ENCODE results near the gene DPH5. TPM values are rescaled to one million over a fixed set of nuclear protein-coding genes. Genes with fewer than 3 reads are reported as not detected.
"Not testable (repeated sequence)": the region's sequence is repeated elsewhere in the genome, so short reads cannot be mapped to it uniquely, and the experiment has no call there.

DPH5 gene
- total RNA-seq, 1 experiment from 2014 or later, result 76.8 TPM

DNA sequence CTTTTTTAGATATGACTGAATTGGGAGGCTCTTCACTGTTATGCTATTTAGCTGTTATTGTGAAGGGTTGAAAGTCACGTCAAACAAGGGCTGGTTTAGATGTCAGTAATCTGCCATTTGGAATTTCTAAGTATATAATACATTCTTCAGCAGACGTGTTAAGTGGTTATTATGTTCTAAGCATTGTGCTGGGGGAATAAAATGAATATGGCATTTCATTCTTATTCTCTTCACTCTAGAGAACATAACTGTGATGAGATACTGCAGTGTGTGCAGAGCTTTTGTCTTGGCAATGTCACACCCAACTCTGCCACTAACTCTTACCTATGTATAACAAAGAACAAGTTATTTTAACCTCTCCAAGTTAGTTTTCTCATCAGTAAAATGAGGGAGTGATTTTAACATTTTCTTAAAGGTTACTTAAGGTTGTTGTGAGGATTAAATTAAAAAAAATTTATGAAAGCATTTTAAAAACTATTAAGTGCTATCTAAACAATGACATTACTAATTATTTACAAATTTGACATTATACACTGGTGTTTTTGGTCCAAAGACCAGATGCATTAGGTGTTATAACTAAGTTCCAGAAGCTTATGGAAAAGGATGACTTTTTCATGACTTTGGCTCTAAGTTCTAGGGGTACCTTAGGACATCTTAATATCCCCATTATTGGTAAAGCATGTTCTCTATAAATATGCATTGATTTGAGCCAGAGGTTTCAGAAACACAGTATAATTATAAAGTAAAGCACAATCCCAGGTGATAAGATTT is 71.4 kb downstream of the DPH5 start:
- H3K27ac Mint-ChIP-seq (ENCODE audit: low read depth, unreplicated experiment), result no peak overlapping the region
- POLR2A ChIA-PET, result interaction anchor here (1.0 to 1.7 kb wide), 2 partner anchors 50 to 70 kb away, joined by 4 read pairs; no protein-coding TSS in a partner anchor
- H3K4me3 Mint-ChIP-seq (ENCODE audit: unreplicated experiment), result no peak overlapping the region
- peaks cover 8% of the 10 kb centered on the region for H3K4me1 Mint-ChIP-seq (ENCODE audit: insufficient read depth, unreplicated experiment)
- DNase-seq (ENCODE audit: unreplicated experiment), result no peak
- CTCF ChIA-PET, result interaction anchor here (0.5 to 1.3 kb wide), 3 partner anchors 13 to 335 kb away, joined by 3 to 6 read pairs (median 3); no protein-coding TSS in a partner anchor
- peaks cover 29% of the 10 kb centered on the region for H3K36me3 Mint-ChIP-seq (ENCODE audit: insufficient read depth, unreplicated experiment)
- no peaks in the 10 kb centered on the region for H3K27me3 Mint-ChIP-seq (ENCODE audit: insufficient read depth, unreplicated experiment)
- intact Hi-C loops (cut with micrococcal nuclease), result no loop called here
- no TSS peak for BruUV-seq (replicated peaks)
- no peaks in the 10 kb centered on the region for H3K9me3 Mint-ChIP-seq (ENCODE audit: unreplicated experiment)
- TF ChIP-seq, protein P1, sequence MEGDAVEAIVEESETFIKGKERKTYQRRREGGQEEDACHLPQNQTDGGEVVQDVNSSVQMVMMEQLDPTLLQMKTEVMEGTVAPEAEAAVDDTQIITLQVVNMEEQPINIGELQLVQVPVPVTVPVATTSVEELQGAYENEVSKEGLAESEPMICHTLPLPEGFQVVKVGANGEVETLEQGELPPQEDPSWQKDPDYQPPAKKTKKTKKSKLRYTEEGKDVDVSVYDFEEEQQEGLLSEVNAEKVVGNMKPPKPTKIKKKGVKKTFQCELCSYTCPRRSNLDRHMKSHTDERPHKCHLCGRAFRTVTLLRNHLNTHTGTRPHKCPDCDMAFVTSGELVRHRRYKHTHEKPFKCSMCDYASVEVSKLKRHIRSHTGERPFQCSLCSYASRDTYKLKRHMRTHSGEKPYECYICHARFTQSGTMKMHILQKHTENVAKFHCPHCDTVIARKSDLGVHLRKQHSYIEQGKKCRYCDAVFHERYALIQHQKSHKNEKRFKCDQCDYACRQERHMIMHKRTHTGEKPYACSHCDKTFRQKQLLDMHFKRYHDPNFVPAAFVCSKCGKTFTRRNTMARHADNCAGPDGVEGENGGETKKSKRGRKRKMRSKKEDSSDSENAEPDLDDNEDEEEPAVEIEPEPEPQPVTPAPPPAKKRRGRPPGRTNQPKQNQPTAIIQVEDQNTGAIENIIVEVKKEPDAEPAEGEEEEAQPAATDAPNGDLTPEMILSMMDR (IDR thresholded peaks at IDR 0.05; ENCODE audit: unreplicated experiment), result no peak

DNA sequence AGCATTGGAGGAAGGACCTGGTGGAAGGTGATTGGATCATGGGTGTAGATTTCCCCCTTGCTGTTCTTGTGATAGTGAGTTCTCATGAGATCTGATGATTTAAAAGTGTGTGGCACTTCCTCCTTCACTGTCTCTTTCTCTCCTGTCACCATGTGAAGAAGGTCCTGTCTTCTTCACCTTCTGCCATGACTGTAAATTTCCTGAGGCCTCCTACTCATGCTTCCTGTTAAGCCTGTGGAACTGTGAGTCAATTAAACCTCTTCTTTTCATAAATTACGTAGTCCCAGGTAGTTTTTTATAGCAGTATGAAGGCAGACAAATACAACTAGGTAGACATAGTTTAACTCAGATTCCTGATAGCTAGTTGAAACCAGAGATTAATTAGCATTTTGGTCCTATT is 72.6 kb downstream of the DPH5 start:
- BruUV-seq (replicated peaks); H3K9me3 Mint-ChIP-seq (ENCODE audit: unreplicated experiment); H3K27me3 Mint-ChIP-seq (ENCODE audit: insufficient read depth, unreplicated experiment); H3K4me3 Mint-ChIP-seq (ENCODE audit: unreplicated experiment); intact Hi-C loops (cut with micrococcal nuclease): not testable (repeated sequence)
- Mint-ChIP-seq H3K36me3 (ENCODE audit: insufficient read depth, unreplicated experiment) (peaks cover 30% of the 10 kb centered on the region), H3K27ac (ENCODE audit: low read depth, unreplicated experiment) (peak overlapping the region; percentile 3), H3K4me1 (ENCODE audit: insufficient read depth, unreplicated experiment) (peaks cover 14% of the 10 kb centered on the region)
- CTCF ChIA-PET, result interaction anchor here (0.6 to 1.3 kb wide), 3 partner anchors 85 to 336 kb away, joined by 3 to 6 read pairs (median 3); no protein-coding TSS in a partner anchor
- POLR2A ChIA-PET, result interaction anchor here (1.0 to 1.7 kb wide), 2 partner anchors 52 to 71 kb away, joined by 4 read pairs; no protein-coding TSS in a partner anchor
- DNase-seq (ENCODE audit: unreplicated experiment), result peak; percentile 6

DNA sequence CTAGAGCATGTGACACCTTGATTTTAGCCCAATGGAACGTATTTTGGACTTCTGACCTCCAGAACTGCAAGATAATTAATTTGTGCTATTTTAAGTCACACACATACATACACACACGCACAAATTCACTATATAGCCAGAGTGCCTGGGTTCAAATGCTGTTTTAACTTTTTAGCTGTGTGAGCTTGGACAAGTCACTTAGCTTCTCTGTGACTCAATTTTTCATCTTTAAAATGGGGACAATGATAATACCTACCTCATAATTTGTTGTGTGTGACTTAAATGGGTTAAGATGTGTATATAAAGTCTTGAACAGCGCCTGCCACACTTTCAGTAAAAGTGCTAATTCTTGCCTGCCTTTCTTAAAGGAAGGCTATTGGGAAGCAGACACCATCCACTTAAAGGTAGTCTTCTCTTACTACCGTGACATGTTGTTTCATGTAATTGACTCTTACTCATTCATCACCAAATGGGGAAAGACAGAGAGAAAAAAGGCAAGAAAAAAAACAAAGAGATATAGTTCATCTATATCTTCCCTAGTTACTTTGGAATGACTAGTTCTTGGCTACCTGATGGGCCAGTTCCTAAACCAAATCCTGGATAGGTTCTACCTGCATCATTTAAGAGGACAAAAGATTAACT is 73.4 kb downstream of the DPH5 start:
- TF ChIP-seq, protein P1 (IDR thresholded peaks at IDR 0.05; ENCODE audit: unreplicated experiment), result no peak
- Mint-ChIP-seq H3K27me3 (ENCODE audit: insufficient read depth, unreplicated experiment) (no peaks in the 10 kb centered on the region), H3K4me1 (ENCODE audit: insufficient read depth, unreplicated experiment) (peaks cover 14% of the 10 kb centered on the region), H3K36me3 (ENCODE audit: insufficient read depth, unreplicated experiment) (peaks cover 30% of the 10 kb centered on the region), H3K4me3 (ENCODE audit: unreplicated experiment) (no peak overlapping the region), H3K9me3 (ENCODE audit: unreplicated experiment) (no peaks in the 10 kb centered on the region), H3K27ac (ENCODE audit: low read depth, unreplicated experiment) (no peak overlapping the region)
- intact Hi-C loops (cut with micrococcal nuclease), result no loop called here
- POLR2A ChIA-PET, result no interaction called here
- BruUV-seq (replicated peaks), result no TSS peak
- CTCF ChIA-PET, result interaction anchor here (0.6 kb wide), 1 partner anchor 86 kb away, joined by 3 read pairs; no protein-coding TSS in a partner anchor
- no peak for DNase-seq (ENCODE audit: unreplicated experiment)

DNA sequence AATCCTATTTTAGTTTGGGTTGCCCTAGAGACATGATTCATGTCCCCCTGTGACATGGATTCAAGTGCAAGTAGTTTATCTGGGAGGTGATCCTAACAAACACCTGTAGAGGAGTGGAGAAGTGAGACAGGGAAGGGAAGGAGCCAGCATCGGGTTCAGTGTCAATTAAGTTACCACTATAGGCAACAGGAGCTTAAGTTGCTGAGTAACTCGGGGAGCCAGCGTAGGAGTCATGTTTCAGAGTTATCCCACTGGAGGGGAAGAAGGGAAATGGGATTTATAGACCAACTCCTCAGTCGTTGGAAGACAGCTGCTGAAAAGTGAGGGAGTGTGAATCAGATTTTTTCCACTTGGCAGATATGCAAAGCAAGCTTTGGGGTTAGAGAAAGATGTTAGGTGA is 74.8 kb downstream of the DPH5 start:
- Mint-ChIP-seq H3K4me1 (ENCODE audit: insufficient read depth, unreplicated experiment) (peaks cover 19% of the 10 kb centered on the region), H3K27me3 (ENCODE audit: insufficient read depth, unreplicated experiment) (no peaks in the 10 kb centered on the region), H3K4me3 (ENCODE audit: unreplicated experiment) (no peak overlapping the region), H3K27ac (ENCODE audit: low read depth, unreplicated experiment) (peak overlapping the region; percentile 41), H3K9me3 (ENCODE audit: unreplicated experiment) (no peaks in the 10 kb centered on the region), H3K36me3 (ENCODE audit: insufficient read depth, unreplicated experiment) (peaks cover 42% of the 10 kb centered on the region)
- intact Hi-C loops (cut with micrococcal nuclease), result no loop called here
- POLR2A ChIA-PET, result interaction anchor here (0.6 kb wide), 2 partner anchors 603 to 980 kb away, joined by 3 read pairs; no protein-coding TSS in a partner anchor
- BruUV-seq (replicated peaks), result no TSS peak
- no peak for DNase-seq (ENCODE audit: unreplicated experiment)
- TF ChIP-seq, protein P1 (IDR thresholded peaks at IDR 0.05; ENCODE audit: unreplicated experiment), result no peak
- CTCF ChIA-PET, result interaction anchor here (0.5 to 1.0 kb wide), 4 partner anchors 36 to 282 kb away, joined by 3 read pairs; no protein-coding TSS in a partner anchor

Data from MCF 10A (cell line).